GM19240 (cell line): Measurements from ENCODE around the gene SERPINA6.
"Not testable (repeated sequence)": the region's sequence is repeated elsewhere in the genome, so short reads cannot be mapped to it uniquely, and the experiment has no call there.

Experiments
- DNase-seq: peaks from one replicate; pipeline ENCODE4 v3.0.0; 2011; ENCODE audit warnings: low spot score; ENCODE audit not compliant: insufficient read length

SERPINA6 gene

GRCh38 chr14:94354638-94355185 is 31.6 kb upstream of the SERPINA6 start:
- DNase-seq = no peak

- not testable (repeated sequence) for DNase-seq
Observed at GRCh38 chr14:94354190-94354589, 31.1 kb upstream of the SERPINA6 start.

GRCh38 chr14:94349276-94349675 is 26.1 kb upstream of the SERPINA6 start:
- DNase-seq = no peak

GRCh38 chr14:94348836-94349235 is 25.7 kb upstream of the SERPINA6 start:
- no peak for DNase-seq

- DNase-seq = no peak
Observed at GRCh38 chr14:94346841-94347240, 23.7 kb upstream of the SERPINA6 start.

GRCh38 chr14:94346065-94346786 is 23.1 kb upstream of the SERPINA6 start:
- not testable (repeated sequence) for DNase-seq

GRCh38 chr14:94345344-94346064 is 22.4 kb upstream of the SERPINA6 start:
- no peak for DNase-seq

- no peak for DNase-seq
Observed at GRCh38 chr14:94344389-94344788, 21.3 kb upstream of the SERPINA6 start.

- no peak for DNase-seq
Observed at GRCh38 chr14:94343238-94344005, 20.3 kb upstream of the SERPINA6 start.

GRCh38 chr14:94342334-94342934 is 19.3 kb upstream of the SERPINA6 start:
- no peak for DNase-seq

GRCh38 chr14:94341656-94342333 is 18.7 kb upstream of the SERPINA6 start:
- no peak for DNase-seq

- DNase-seq = no peak
Observed at GRCh38 chr14:94340533-94340932, 17.4 kb upstream of the SERPINA6 start.

- no peak for DNase-seq
Observed at GRCh38 chr14:94338023-94338422, 14.9 kb upstream of the SERPINA6 start.

GRCh38 chr14:94337274-94337673 is 14.1 kb upstream of the SERPINA6 start:
- DNase-seq = no peak

GRCh38 chr14:94334872-94335271 is 11.7 kb upstream of the SERPINA6 start:
- DNase-seq = no peak

- no peak for DNase-seq
Observed at GRCh38 chr14:94332587-94332986, 9.5 kb upstream of the SERPINA6 start.

- no peak for DNase-seq
Observed at GRCh38 chr14:94332063-94332583, 9.0 kb upstream of the SERPINA6 start.

- DNase-seq = no peak
Observed at GRCh38 chr14:94331462-94331861, 8.3 kb upstream of the SERPINA6 start.

- DNase-seq = no peak
Observed at GRCh38 chr14:94330857-94331256, 7.7 kb upstream of the SERPINA6 start.

GRCh38 chr14:94330432-94330831 is 7.3 kb upstream of the SERPINA6 start:
- no peak for DNase-seq

- DNase-seq = no peak
Observed at GRCh38 chr14:94329857-94330256, 6.7 kb upstream of the SERPINA6 start.
